Stimulated activated CD4-positive, alpha-beta T cell treated with anti-CD3 and anti-CD28 coated beads, Interleukin-15, amount 100 ng/mL, for 1 hour (primary cell): ENCODE measurements around the gene QRICH2.
"Not testable (repeated sequence)": the region's sequence is repeated elsewhere in the genome, so short reads cannot be mapped to it uniquely, and the experiment has no call there.

ENCODE experiments used
- DNase-seq, 2 donors: peaks; one replicate each; pipeline ENCODE4 v3.0.0-alpha.2; 2020; ENCODE audit warnings: low read depth in 1 of 2, low spot score in 1 of 2

The QRICH2 gene

GRCh38 chr17:76233588-76234353, 74.3 kb downstream of the QRICH2 start:
- no peak for DNase-seq

DNA sequence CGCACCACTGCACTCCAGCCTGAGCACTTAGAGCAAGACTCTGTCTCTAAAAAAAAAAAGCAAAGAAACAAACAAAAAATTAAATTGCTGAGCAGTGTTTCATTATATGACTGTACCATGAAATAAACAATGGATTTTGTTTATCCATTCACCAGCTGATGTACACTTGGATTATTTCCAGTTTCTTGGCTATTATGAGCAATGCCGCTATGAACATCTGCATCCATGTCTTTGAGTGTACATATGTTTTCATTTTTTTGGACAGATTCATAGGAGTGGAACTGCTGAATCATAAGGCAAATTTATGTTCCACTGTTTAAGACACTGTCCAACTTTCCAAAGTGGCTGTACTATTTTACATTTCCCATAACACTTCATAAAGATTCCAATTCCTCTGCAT, 75.7 kb downstream of the QRICH2 start:
- DNase-seq = no peak

GRCh38 chr17:76226749-76227148, 81.3 kb downstream of the QRICH2 start:
- not testable (repeated sequence) for DNase-seq

GRCh38 chr17:76225373-76226086, 82.5 kb downstream of the QRICH2 start:
- not testable (repeated sequence) for DNase-seq
